HG03064 (cell line): ENCODE results near the gene CAMK2N1.
"Not testable (repeated sequence)": the region's sequence is repeated elsewhere in the genome, so short reads cannot be mapped to it uniquely, and the experiment has no call there.

Source experiments
- ATAC-seq: cut with Tn5 transposase; IDR thresholded peaks from one replicate; pipeline ENCODE4 v1.9.1; 2021; ENCODE audit warnings: low read depth; ENCODE audit not compliant: unreplicated experiment

CAMK2N1 gene

DNA sequence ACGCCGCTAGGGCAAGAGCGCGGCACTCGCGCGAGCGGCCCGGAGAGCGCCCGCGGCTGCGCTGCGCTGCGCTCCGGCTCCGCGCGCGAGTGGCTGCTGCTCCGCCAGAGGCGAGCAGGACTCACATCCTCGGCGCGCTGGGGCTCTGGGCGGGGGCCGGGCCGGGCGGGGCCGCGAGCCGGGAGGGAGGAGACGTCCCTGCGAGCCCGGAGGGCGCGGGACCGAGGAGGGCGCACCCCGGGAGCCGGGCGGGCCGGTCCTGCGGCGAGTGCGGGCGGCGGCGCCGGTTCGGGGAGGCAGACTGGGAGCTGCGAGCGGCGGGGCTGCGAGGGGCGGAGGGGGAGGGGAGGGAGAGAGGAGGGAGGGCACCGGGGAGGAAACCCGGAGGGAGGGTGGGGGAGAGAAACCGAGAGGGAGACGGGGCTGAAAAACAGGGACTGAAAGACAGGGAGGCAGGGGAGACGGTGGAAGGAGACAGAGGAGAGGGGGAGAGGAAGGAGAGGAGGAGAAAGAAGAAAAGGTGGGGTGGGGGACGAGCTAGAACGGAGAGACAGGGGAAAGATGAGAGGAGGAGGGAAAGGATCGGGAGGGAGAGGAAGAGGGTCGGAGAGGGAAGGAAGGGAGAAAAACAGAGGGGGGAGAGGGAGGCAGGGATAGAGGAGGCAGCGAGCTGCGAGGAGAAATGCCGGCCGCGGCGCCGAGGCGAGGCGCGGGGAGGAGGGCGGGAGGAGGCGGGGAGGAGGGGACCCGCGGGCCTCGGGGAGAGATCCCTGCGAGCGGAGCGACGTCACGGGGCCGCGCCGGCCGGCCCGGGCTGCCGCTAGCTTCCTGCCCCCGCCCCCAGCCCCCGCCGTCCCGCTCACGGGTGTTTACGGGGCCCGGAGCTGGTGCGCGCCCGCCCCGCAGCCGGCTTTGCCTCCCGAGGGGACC, at the start of gene CAMK2N1:
Gene CAMK2N1 (minus strand): TSS at position 684 of the 930 bp plus-strand sequence. CDS start 831 bp downstream, outside the sequence.
- no peak for ATAC-seq

GRCh38 chr1:20534659-20535417, 48.8 kb upstream of the CAMK2N1 start:
- ATAC-seq = no peak

GRCh38 chr1:20533635-20534034, 47.6 kb upstream of the CAMK2N1 start:
- ATAC-seq = no peak

DNA sequence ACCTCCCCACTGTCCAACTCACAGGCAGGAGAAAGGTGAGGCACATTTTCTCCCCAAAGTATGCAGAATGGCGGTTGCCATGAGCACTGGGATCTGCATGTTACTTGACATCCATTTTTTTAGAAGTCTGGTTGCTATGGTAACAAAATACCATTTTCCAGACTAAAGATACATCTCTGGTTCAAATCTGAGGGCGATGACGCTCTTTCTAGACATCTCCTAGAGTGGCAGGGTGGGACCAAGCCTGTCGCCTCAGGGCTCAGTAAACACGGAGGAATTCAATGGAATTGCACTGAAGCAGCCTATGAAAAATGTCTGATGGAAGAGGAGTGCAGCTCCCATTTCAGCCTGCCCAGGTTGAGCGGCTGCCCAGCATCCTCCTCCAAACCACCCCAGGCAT, 44.9 kb upstream of the CAMK2N1 start:
- no peak for ATAC-seq

DNA sequence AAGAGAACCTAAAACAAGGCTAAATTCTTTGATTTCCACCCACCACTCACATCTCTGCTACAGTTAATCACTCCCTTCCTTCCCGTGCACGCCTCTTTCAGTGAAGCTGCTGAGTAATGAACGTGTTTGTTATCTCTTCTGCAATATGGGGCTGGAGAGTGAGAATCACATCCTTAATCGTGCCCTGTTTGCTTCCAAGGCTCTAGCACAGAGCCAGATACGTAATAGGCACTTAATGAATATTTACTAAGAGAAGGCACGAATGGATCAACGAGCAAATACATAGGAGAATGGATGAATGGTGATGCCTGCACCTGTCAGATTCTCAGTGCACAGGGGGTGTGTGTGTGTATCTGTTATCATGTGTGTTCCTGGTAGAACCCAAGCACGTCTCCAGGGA, 44.3 kb upstream of the CAMK2N1 start:
- no peak for ATAC-seq

GRCh38 chr1:20528221-20528620, 42.2 kb upstream of the CAMK2N1 start:
- ATAC-seq = no peak

DNA sequence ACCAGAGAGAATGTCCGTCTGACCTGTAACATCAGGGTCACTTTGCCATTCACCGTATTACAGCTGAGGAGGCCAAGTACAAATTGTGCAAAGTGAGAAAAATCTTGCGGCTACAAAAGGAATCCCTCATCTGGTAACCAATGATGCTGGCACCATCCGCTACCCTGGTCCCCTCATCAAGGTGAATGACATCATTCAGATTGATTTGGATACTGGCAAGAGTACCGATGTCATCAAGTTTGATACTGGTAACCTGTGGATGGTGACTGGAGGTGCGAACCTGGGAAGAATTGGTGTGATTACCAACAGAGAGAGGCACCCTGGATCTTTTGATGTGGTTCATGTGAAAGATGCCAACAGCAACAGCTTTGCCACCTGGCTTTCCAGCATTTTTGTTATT, 40.3 kb upstream of the CAMK2N1 start:
- ATAC-seq = no peak

GRCh38 chr1:20521960-20522861, 36.2 kb upstream of the CAMK2N1 start:
- no peak for ATAC-seq

DNA sequence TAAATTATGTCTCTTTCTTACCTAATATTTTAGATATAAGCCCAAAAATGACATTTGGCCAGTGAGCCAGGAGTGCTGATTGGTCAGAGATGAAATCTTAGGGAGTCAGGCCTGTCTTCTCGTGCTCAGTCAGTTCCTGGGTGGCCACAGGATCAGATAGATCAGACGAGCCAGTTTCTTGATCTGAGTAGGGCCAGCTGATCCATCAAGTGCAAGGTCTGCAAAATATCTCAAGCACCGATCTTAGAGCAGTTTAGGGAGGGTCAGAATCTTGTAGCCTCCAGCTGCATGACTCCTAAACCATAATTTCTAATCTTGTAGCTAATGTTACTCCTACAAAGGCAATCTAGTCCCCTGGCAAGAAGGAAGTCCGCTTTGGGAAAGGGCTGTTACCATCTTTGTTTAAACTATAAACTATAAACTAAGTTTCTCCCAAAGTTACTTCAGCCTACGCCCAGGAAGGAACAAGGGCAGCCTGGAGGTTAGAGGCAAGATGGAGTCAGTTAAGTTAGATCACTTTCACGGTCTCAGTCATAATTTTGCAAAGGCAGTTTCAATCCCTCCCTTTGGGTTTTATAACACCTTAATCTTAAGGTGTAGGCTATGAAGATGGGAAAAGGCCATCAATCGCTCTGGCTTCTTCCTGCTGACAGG, 33.7 kb upstream of the CAMK2N1 start:
- ATAC-seq = not testable (repeated sequence)

DNA sequence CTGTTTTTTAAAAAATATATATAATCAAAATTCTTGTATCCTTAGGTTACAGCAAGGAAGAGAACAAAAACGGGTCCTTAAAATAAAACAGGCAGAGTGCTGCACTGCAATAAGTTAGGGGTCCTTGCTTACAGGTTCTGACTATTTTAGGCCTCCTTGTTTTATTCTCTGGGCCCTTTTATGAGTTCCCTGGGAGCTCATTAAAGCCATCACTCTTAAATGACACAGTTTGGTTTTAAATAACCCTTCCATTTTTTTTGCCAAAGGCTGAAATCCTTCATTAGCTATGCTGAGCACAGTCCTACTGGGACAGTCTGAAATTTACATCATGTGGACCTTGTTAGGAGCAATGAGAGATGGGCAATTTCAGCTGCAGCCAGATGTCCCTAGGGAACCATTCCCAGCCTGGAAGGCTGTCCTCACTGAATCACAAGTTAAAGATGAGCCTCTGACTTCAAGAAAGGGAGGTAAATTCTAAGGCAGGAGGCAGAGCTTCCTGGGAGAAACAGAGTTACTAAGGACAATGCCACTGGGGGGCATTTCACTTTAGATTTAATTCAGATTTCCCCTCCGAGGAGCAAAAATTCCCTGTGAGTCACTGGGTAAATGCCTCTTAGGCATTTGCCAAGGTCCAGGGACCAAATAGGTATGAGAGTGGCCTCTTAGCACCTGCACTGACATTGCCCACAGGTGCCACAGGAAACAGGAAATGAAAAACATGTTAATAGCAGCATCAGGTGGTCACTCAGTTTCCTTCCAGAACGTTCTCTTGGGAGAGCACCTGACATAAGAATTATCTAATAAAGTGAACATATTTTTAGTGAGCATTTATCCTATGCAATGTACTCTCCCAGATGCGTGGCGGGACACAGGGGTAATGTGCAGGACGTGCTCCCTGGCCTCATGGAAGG, 25.8 kb upstream of the CAMK2N1 start:
- no peak for ATAC-seq

GRCh38 chr1:20508411-20508771, 22.4 kb upstream of the CAMK2N1 start:
- no peak for ATAC-seq

GRCh38 chr1:20507564-20508410, 21.8 kb upstream of the CAMK2N1 start, which contains the start of gene MUL1:
Gene MUL1, minus strand, starts transcription at chr1:20508151. Its CDS starts 127 bp downstream, at chr1:20508024.
- ATAC-seq = peak; percentile 82

- peak; percentile 25 for ATAC-seq
Observed at GRCh38 chr1:20507248-20507563, 21.2 kb upstream of the CAMK2N1 start.

DNA sequence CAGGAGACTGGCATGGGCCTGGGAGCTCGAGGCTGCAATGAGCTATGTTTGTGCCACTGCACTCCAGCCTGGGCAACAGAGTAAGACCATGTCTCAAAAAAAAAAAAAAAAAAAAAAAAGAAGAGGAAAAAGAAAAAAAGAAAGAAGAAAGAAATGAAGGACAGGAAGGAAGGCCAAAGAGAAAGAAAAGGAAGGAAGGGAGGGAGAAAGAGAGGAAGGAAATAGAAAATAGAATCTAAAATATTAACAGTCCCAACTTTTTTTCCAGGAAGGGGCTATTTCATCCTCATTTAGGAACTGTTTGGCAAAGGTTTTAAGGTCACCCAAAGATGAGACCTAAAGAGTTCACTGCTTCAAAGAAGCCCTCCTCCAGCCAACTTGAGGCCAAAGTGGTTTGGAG, 19.5 kb upstream of the CAMK2N1 start:
- ATAC-seq = no peak

DNA sequence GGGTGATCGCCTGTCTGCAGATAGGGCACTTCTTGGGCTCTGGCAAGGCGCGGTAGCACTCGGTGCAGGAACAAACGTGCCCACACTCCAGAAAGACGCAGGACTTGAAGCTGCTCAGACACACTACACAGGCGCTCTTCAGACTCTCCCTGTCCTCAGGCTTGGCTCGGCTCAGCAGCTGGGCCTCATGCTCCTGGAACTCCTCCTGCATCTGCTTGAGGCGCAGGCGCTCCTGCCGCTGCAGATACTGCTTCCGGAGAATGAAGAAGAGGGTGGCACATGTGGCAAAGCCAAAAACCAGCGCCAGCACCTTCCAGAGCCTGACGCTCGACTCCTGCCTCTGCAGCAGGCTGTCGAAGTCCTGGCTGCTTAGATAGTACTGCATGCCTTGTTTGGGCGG, 14.7 kb upstream of the CAMK2N1 start:
- ATAC-seq = no peak

DNA sequence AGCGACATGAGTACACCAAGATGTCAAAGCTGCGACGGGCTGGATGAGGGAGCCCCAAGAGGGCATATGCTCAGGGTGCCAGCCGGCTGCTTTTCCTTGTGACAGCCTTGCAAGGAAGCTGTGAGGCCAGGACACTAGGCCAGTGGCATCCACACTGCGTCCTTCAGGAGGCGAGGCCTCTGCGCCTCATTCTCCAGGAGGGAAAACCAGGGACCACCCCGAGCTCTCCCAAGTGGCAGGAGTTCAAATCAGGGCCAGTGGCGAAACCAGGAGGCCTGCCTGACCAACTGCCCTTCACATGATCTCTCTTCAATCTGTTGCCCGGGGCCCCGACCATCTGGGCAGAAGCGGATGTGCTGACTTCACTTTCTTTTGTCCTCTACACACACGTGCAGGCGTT, 13.7 kb upstream of the CAMK2N1 start:
- no peak for ATAC-seq

GRCh38 chr1:20499105-20499504, 13.1 kb upstream of the CAMK2N1 start:
- ATAC-seq = no peak

DNA sequence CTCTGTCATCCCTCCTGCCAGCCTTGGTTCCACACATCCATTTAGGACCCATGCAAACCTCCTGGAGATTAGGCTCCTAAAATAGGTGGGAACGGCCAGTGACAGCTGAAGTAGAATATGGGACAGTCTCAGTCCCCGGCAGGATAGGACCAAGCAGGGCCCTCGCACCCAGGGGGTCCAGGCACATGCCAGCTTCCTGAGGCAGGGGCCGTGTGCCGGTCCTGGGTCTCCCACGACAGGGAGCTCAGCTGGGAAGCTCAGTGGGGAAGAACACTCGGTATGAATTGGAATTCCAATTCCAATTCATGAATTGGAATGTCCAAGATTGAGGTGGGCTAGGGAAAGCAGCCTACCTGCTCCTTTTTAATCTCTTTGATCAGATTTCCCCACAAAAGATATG, 12.1 kb upstream of the CAMK2N1 start:
- ATAC-seq = no peak
